HG03045 (cell line): ENCODE data around the gene TMIGD1.

Source experiments
- ATAC-seq: cut with Tn5 transposase; IDR thresholded peaks from one replicate; pipeline ENCODE4 v1.9.1; 2021; ENCODE audit warnings: mild to moderate bottlenecking, moderate library complexity; ENCODE audit not compliant: unreplicated experiment

The TMIGD1 gene

DNA sequence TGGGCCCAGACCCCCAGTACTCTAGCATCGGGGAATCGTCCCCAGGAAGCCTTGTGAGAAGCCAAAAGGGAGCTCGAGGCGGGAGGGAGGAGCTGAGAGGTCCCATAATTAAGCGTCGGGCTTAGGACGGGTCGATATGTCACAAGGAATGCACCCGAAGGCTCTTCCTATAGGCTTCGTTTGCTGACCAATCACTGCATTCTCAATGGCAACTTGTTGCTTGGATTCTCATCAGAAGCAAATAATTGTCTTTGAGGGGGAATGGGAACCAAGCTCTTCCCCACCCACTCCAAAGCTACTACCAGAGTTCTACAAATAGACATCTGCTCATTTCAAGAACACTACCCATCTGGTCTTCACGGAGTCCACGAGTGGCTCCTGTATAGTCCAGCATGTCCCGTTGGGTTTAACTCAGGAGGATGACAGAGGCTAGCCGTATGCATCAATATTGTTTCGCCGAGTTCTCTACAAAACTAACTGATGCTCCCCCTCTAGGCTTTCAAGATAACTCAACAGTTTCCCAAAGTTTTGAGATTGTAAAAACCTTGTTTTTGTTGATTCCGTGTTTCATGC, 41.5 kb downstream of the TMIGD1 start:
- ATAC-seq: no peak

GRCh38 chr17:30291543-30292285, 42.1 kb downstream of the TMIGD1 start, which contains the start of gene BLMH:
BLMH (minus strand) TSS chr17:30291944; CDS start chr17:30291819, 125 bp downstream.
- peak; percentile 87 for ATAC-seq

DNA sequence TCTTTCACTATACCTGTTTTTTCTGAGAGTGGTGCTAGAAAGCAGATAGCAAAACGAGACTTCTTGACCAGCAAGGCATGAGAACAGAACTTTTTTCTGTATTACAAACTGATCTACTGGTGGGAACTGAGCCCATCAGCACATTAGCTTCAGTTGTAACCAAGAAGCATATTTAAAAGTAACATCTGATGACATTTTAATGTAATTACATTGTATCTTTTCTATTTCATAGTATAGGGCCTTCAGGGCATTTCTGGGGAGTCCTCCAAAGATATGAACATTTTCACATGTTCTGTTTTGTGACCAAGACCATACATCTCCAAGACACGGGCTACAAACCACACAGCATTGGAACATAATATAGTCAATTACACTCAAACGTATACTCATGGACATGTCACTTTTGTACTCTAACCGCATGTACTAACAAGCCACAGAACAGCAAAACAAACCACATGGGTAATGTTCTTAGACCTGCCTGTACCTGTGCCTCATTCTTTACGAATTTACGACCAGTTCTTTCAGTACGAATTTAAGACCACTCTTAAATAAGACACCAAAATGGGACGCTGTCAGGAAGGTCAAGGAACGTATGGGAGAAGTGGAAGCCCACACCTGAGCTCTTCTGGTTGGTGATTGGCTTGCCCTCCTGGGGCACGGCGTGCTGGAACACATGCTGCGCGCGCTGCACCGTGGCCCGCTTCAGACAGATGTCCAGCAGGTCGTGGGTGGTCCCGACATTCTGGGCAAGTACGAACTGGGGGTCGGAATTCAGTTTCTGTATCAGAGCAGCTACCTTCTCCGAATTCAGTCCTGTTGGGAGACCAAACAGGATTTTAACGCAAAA, 42.9 kb downstream of the TMIGD1 start:
- ATAC-seq: peak; percentile 32

GRCh38 chr17:30290077-30290476, 43.8 kb downstream of the TMIGD1 start:
- no peak for ATAC-seq

- no peak for ATAC-seq
Measured at GRCh38 chr17:30279156-30279555, 54.7 kb downstream of the TMIGD1 start.

DNA sequence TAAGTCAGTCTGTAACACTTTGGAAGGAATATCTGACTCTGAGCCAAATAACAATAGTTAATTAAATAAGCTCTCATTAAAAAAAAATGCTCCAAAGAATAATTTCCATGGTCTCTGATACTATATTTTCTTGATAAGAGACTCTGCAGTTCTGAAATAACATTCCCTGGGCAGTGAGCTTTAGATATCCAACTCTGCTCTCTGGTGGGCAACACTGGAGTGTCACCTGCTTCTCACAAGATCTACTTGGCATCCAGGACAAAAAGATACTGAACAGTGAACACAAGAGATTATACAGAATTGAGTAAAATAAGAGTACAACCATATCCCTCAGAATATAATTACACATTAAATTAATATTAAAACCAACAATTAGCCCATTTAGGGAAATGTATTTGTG, 55.8 kb downstream of the TMIGD1 start:
- ATAC-seq: no peak

GRCh38 chr17:30275911-30276310, 57.9 kb downstream of the TMIGD1 start:
- no peak for ATAC-seq

DNA sequence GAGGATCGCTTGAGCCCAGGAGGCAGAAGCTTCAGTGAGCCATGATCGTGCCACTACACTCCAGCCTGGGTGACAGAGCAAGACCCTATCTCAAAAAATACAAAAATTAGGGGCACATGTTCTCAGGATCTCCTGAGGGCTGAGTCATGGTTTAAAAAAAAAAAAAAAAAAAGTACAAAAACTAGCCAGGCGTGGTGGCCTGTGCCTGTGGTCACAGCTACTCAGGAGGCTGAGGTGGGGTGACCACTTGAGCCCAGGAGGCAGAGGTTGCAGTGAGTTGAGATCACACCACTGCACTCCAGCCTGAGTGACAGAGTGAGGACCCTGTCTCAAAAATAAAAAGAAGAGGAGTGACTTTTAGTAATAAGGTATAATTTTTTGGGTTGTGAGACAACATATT, 59.0 kb downstream of the TMIGD1 start:
- ATAC-seq: no peak

DNA sequence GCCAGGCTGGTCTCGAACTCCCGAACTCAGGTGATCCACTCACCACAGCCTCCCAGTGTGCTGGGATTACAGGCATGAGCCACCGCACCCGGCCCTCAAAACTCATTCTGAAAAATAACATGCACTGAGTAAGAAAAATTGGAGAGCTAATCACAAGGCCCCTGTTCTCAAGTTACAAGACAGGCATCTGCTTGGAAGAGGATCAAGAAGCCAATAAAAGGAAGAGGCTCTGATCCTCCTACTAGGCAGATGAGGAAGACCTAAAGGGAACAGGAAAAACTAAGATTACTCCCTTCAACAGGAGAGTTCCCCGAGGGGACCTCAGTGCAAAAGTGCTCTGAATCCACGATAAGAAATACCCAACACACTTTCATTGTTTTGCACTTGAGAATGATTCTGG, 60.5 kb downstream of the TMIGD1 start:
- no peak for ATAC-seq

GRCh38 chr17:30271102-30271501, 62.8 kb downstream of the TMIGD1 start:
- ATAC-seq: no peak

- ATAC-seq: no peak
Measured at GRCh38 chr17:30267625-30268024, 66.2 kb downstream of the TMIGD1 start.
